GM12878 (cell line): ENCODE measurements around the gene SLC45A2. TPM values are rescaled to one million over a fixed set of nuclear protein-coding genes. Genes with fewer than 3 reads are reported as not detected.

Source experiments
- ATAC-seq: fragments of 200-7000 bp; cut with Tn5 transposase; 3 replicates; pipeline ENCODE4 v1.9.1; 2020; ENCODE audit warnings: mild to moderate bottlenecking, moderate library complexity
- BruUV-seq: library from RNA; stranded (reverse); fragments of 400-500 nt; replicated peaks from 2 replicates; lab custom pipeline; 2021; lab: Mats Ljungman, UMichigan
- CTCF ChIA-PET: fragments of 300-600 bp; sonication (Branson Sonifier 250); formaldehyde crosslinking; extraction: SDS; loops from one replicate; lab custom pipeline; 2021; ENCODE audit warnings: inconsistent platforms; lab: Yijun Ruan, JAX
- POLR2A ChIA-PET: fragments of 350-600 bp; formaldehyde crosslinking; extraction: SDS; loops from one replicate; lab custom pipeline; 2021; ENCODE audit warnings: inconsistent platforms; lab: Charles Lee
- RAD21 ChIA-PET: fragments of 300-600 bp; sonication (Branson Sonifier 250); formaldehyde crosslinking; loops from one replicate; lab custom pipeline; 2023; ENCODE audit warnings: antibody characterized with exemption; ENCODE audit not compliant: unreplicated experiment; lab: Charles Lee
- SMC1A ChIA-PET: fragments of 300-600 bp; sonication (Branson Sonifier 250); formaldehyde crosslinking; loops from one replicate; lab custom pipeline; 2023; ENCODE audit not compliant: unreplicated experiment, uncharacterized antibody; lab: Charles Lee
- DNase-seq: peaks from one replicate; pipeline ENCODE4 v3.0.0-alpha.2; 2011; ENCODE audit warnings: low read depth, low spot score
- FAIRE-seq: peaks from 3 replicates; lab custom pipeline; 2011; peaks lifted over from hg19 to GRCh38; lab: Jason Lieb, UNC
- H2AFZ ChIP-seq: 2 replicates; pipeline ENCODE4 v1.6.0; 2011; ENCODE audit warnings: low read depth, low read length, control low read depth; ENCODE audit not compliant: control insufficient read depth
- H3K27ac ChIP-seq: 2 replicates; pipeline ENCODE4 v1.5.1; 2011; ENCODE audit warnings: control low read depth; ENCODE audit not compliant: control insufficient read depth, insufficient read depth
- H3K27me3 ChIP-seq, 2 experiments: replicated peaks in 1 of 2; 2 replicates each; pipeline versions ENCODE4 v1.6.0 to v1.6.1; 2011; ENCODE audit warnings: low read length in 1 of 2; ENCODE audit not compliant: control insufficient read depth in 2 of 2, insufficient read depth in 2 of 2
- H3K36me3 ChIP-seq, 2 experiments: 2 replicates each; pipeline ENCODE4 v1.5.1; 2011; ENCODE audit warnings: low read length in 1 of 2; ENCODE audit not compliant: control insufficient read depth in 2 of 2, insufficient read depth in 2 of 2
- H3K4me1 ChIP-seq: 2 replicates; pipeline ENCODE4 v1.6.1; 2011; ENCODE audit warnings: mild to moderate bottlenecking, low read length, moderate library complexity, mixed read lengths; ENCODE audit not compliant: control insufficient read depth, insufficient read depth
- H3K4me2 ChIP-seq: 2 replicates; pipeline ENCODE4 v1.6.0; 2011; ENCODE audit warnings: control low read depth; ENCODE audit not compliant: control insufficient read depth, insufficient read depth
- H3K4me3 ChIP-seq: fragments of 200-600 bp; sonication (generic); 2 replicates; pipeline ENCODE4 v1.5.1; 2016
- H3K79me2 ChIP-seq: 2 replicates; pipeline ENCODE4 v1.6.0; 2011; ENCODE audit warnings: low read length; ENCODE audit not compliant: control insufficient read depth, insufficient read depth
- H3K9ac ChIP-seq: 2 replicates; pipeline ENCODE4 v1.8.0; 2011; ENCODE audit warnings: low read length, control low read depth, mixed read lengths; ENCODE audit not compliant: control insufficient read depth, insufficient read depth
- H3K9me3 ChIP-seq: replicated peaks from 3 replicates; pipeline ENCODE4 v1.5.1; 2011; ENCODE audit warnings: mild to moderate bottlenecking, low read length; ENCODE audit not compliant: control insufficient read depth, insufficient read depth
- H4K20me1 ChIP-seq: 2 replicates; pipeline ENCODE4 v1.6.0; 2011; ENCODE audit not compliant: control insufficient read depth, insufficient read depth
- BCL3 ChIP-seq: IDR thresholded peaks from 2 replicates; pipeline ENCODE4 v1.6.1; 2011; ENCODE audit warnings: borderline replicate concordance, low read depth, mild to moderate bottlenecking, moderate library complexity, low read length; ENCODE audit not compliant: insufficient read depth, poor library complexity, severe bottlenecking
- E2F8 ChIP-seq: fragments of 450-650 bp; IDR thresholded peaks from 2 replicates; pipeline ENCODE4 v1.6.1; 2018; ENCODE audit warnings: mild to moderate bottlenecking, low read depth, moderate library complexity; ENCODE audit not compliant: partially characterized antibody
- FOS ChIP-seq: IDR thresholded peaks from 3 replicates; pipeline ENCODE4 v1.6.1; 2011; ENCODE audit warnings: borderline replicate concordance; ENCODE audit not compliant: insufficient read length; ENCODE audit errors: extremely low read depth
- GATAD2B ChIP-seq: fragments of 450-650 bp; conservative IDR thresholded peaks from 2 replicates; pipeline ENCODE4 v1.6.1; 2017; ENCODE audit warnings: low read depth, mild to moderate bottlenecking, moderate library complexity
- NFIC ChIP-seq: IDR thresholded peaks from 2 replicates; pipeline ENCODE4 v1.6.1; 2012; ENCODE audit warnings: low read depth, mild to moderate bottlenecking, inconsistent platforms, low read length, moderate library complexity
- NKRF ChIP-seq: fragments of 450-650 bp; conservative IDR thresholded peaks from 2 replicates; pipeline ENCODE4 v1.6.1; 2017; ENCODE audit warnings: mild to moderate bottlenecking, moderate library complexity
- PBX3 ChIP-seq: IDR thresholded peaks from 2 replicates; pipeline ENCODE4 v1.6.1; 2011; ENCODE audit warnings: mild to moderate bottlenecking, low read depth, low read length, moderate library complexity; ENCODE audit not compliant: insufficient replicate concordance
- SUPT20H ChIP-seq: IDR thresholded peaks from 2 replicates; pipeline ENCODE4 v1.6.1; 2011; ENCODE audit warnings: low read depth, mild to moderate bottlenecking, low read length, moderate library complexity, borderline replicate concordance; ENCODE audit not compliant: control insufficient read depth
- TCF7 ChIP-seq: IDR thresholded peaks from 2 replicates; pipeline ENCODE4 v1.6.1; 2014; ENCODE audit warnings: antibody characterized with exemption, borderline replicate concordance
- USF2 ChIP-seq: IDR thresholded peaks from 2 replicates; pipeline ENCODE4 v1.6.1; 2011; ENCODE audit warnings: low read depth, low read length, improper control_type of control experiment, borderline replicate concordance
- YBX1 ChIP-seq: fragments of 450-650 bp; IDR thresholded peaks from 2 replicates; pipeline ENCODE4 v1.6.1; 2016; ENCODE audit warnings: antibody characterized with exemption
- WGBS: methylation state at CpG from one replicate; pipeline ENCODE4 v1.1.6; 2016; ENCODE audit warnings: low lambda C conversion rate; ENCODE audit not compliant: insufficient replicate concordance, insufficient coverage; ENCODE audit errors: missing lambda C conversion rate; 5-methylcytosine and 5-hydroxymethylcytosine counted together
- in situ Hi-C: fragments of 300-500 bp; cut with MboI; formaldehyde crosslinking; loops from 9 replicates; pipeline ENCODE4 v1.14.3; 2018; ENCODE audit warnings: mixed read lengths
- intact Hi-C: fragments of 100-400 bp; cut with micrococcal nuclease; formaldehyde crosslinking; loops from one replicate; pipeline ENCODE4 v1.14.2; 2022; ENCODE audit not compliant: unreplicated experiment
- polyA plus RNA-seq, 11 experiments: library from polyadenylated mRNA; depleted of rRNA in 4 of 11; unstranded in 6 of 11; stranded (reverse) in 5 of 11; fragments of >200 nt; fragmentation: Nextera tagmentation in 4 of 11; fragmentation: Illumina TruSeq in 1 of 11; extraction: Ambion mirVana in 4 of 11; extraction: Trizol in 1 of 11; gene quantifications; 1 replicate in 1 of 11; 2 replicates in 10 of 11; pipeline versions ENCODE4 v1.2.1 to v1.2.3, GENCODE V29; 2011 to 2016; ENCODE audit warnings: inconsistent platforms in 2 of 11, missing spikeins in 2 of 11, low read depth in 1 of 11
- total RNA-seq, 4 experiments: library from RNA; depleted of rRNA in 3 of 4; stranded (reverse); fragments of >200 nt in 3 of 4; fragmentation: Illumina TruSeq in 1 of 4; extraction: Trizol in 1 of 4; gene quantifications; 2 replicates each; pipeline versions ENCODE4 v1.2.1 to v1.2.3, GENCODE V29; 2013 to 2021

Gene SLC45A2
- total and polyA plus RNA-seq, 10 of the 15 experiments (the other 5 are each of a cell fraction or from before 2014, with no cell fraction given) = 0.06 to 0.07 TPM; not detected in 8

GRCh38 chr5:33985447-33985846 lies 954 bp upstream of the SLC45A2 start:
- H3K9ac ChIP-seq = no peak overlapping the region
- no peaks in the 10 kb centered on the region for H4K20me1 ChIP-seq
- ChIA-PET POLR2A (no interaction called here), CTCF (no interaction called here), RAD21 (no interaction called here), SMC1A (interaction anchor here (1.5 kb wide), 1 partner anchor 12 kb away, joined by 4 read pairs; no protein-coding TSS in a partner anchor)
- peaks cover 0 to 5% of the 10 kb centered on the region in 2 experiments; a peak in 2 of 4 replicates for H3K36me3 ChIP-seq
- BruUV-seq = no TSS peak
- no peaks in the 10 kb centered on the region; the same call in 2 of the 3 replicates for H3K9me3 ChIP-seq
- H3K4me2 ChIP-seq = no peak overlapping the region
- intact Hi-C loops = no loop called here
- no peak for FAIRE-seq
- H3K4me3 ChIP-seq = no peak overlapping the region
- no peak for DNase-seq
- no peaks in the 10 kb centered on the region for H3K79me2 ChIP-seq
- no peak overlapping the region for H3K27ac ChIP-seq
- no peak overlapping the region for H2AFZ ChIP-seq
- H3K4me1 ChIP-seq = no peaks in the 10 kb centered on the region
- TF ChIP-seq FOS = no peak
- no peak for TF ChIP-seq USF2
- TF ChIP-seq TCF7 = no peak
- peak; percentile 42 for TF ChIP-seq PBX3
- TF ChIP-seq YBX1 = no peak
- 0 out of 2 replicates have a peak, but pooled peaks have one; percentile 25 for TF ChIP-seq NFIC
- no peak for TF ChIP-seq NKRF
- no peak for TF ChIP-seq SUPT20H
- no peak for TF ChIP-seq E2F8
- no peak for TF ChIP-seq GATAD2B
- peak; percentile 79 for TF ChIP-seq BCL3
- no peaks in the 10 kb centered on the region for H3K27me3 ChIP-seq
- in situ Hi-C loops = no loop called here
- ATAC-seq = no peak
- WGBS = 92% methylated on average over 6 of the region's 6 CpGs
